Inflammatory macrophage (primary cell): ENCODE results near the gene PPP1R27.
"Not testable (repeated sequence)": the region's sequence is repeated elsewhere in the genome, so short reads cannot be mapped to it uniquely, and the experiment has no call there.

Experiments
- DNase-seq, 2 donors: peaks; one replicate each; pipeline ENCODE4 v3.0.0-alpha.2; 2020 to 2022

PPP1R27 gene

GRCh38 chr17:81840826-81841778 is 6.3 kb upstream of the PPP1R27 start:
- DNase-seq = peak in 1 of 2 donors; percentile 49

- DNase-seq = not testable (repeated sequence)
Observed at GRCh38 chr17:81840059-81840458, 5.2 kb upstream of the PPP1R27 start.

GRCh38 chr17:81839301-81839700 is 4.5 kb upstream of the PPP1R27 start:
- no peak for DNase-seq

- DNase-seq = no peak
Observed at GRCh38 chr17:81838753-81839255, 4.0 kb upstream of the PPP1R27 start.

GRCh38 chr17:81837641-81838040 is 2.8 kb upstream of the PPP1R27 start:
- peak; percentile 86 to 93 for DNase-seq

- DNase-seq = no peak
Observed at GRCh38 chr17:81833921-81834830, 674 bp downstream of the PPP1R27 start.

- peak; percentile 96 to 97 for DNase-seq
Observed at GRCh38 chr17:81833160-81833920, 1.5 kb downstream of the PPP1R27 start, which contains the start of gene MCRIP1. MCRIP1 (minus strand) TSS chr17:81833291; CDS start chr17:81824506, 8,785 bp downstream.

- DNase-seq = peak; percentile 26 to 38
Observed at GRCh38 chr17:81832608-81833159, 2.2 kb downstream of the PPP1R27 start.

- DNase-seq = peak; percentile 85 to 90
Observed at GRCh38 chr17:81831957-81832607, 2.8 kb downstream of the PPP1R27 start.

GRCh38 chr17:81831563-81831956 is 3.3 kb downstream of the PPP1R27 start:
- DNase-seq = no peak

GRCh38 chr17:81829858-81830257 is 5.0 kb downstream of the PPP1R27 start:
- DNase-seq = no peak

- no peak for DNase-seq
Observed at GRCh38 chr17:81828656-81829055, 6.2 kb downstream of the PPP1R27 start.

- no peak for DNase-seq
Observed at GRCh38 chr17:81825841-81826466, 8.9 kb downstream of the PPP1R27 start.

- no peak for DNase-seq
Observed at GRCh38 chr17:81824595-81824994, 10.3 kb downstream of the PPP1R27 start.

GRCh38 chr17:81823820-81824550 is 10.9 kb downstream of the PPP1R27 start:
- DNase-seq = no peak

GRCh38 chr17:81822996-81823819 is 11.6 kb downstream of the PPP1R27 start:
- no peak for DNase-seq

- DNase-seq = no peak
Observed at GRCh38 chr17:81822312-81822637, 12.6 kb downstream of the PPP1R27 start.

- DNase-seq = peak; percentile 81 to 88
Observed at GRCh38 chr17:81821603-81822311, 13.1 kb downstream of the PPP1R27 start.

- DNase-seq = no peak
Observed at GRCh38 chr17:81821147-81821546, 13.7 kb downstream of the PPP1R27 start.
